GM23248 (cell line): ENCODE data around the gene KCNMA1. TPM values are rescaled to one million over a fixed set of nuclear protein-coding genes. Genes with fewer than 3 reads are reported as not detected.

ENCODE experiments used
- DNase-seq: peaks from one replicate; pipeline ENCODE4 v3.0.0-alpha.2; 2015
- H2AFZ ChIP-seq: fragments of 200-600 bp; sonication (generic); 2 replicates; pipeline ENCODE4 v1.6.1; 2016; ENCODE audit warnings: antibody characterized with exemption
- H3F3A ChIP-seq: fragments of 200-600 bp; sonication (generic); 2 replicates; pipeline ENCODE4 v1.6.1; 2016; ENCODE audit warnings: mild to moderate bottlenecking, antibody characterized with exemption, mixed run types; ENCODE audit not compliant: insufficient read depth
- H3K27ac ChIP-seq: fragments of 200-600 bp; sonication (generic); 2 replicates; pipeline ENCODE4 v1.5.1; 2016; ENCODE audit warnings: mild to moderate bottlenecking
- H3K27me3 ChIP-seq: fragments of 200-600 bp; sonication (generic); replicated peaks from 2 replicates; pipeline ENCODE4 v1.6.1; 2016; ENCODE audit warnings: mild to moderate bottlenecking; ENCODE audit not compliant: insufficient read depth
- H3K36me3 ChIP-seq: fragments of 200-600 bp; sonication (generic); 2 replicates; pipeline ENCODE4 v1.6.1; 2016; ENCODE audit warnings: low read depth, mild to moderate bottlenecking
- H3K4me1 ChIP-seq: fragments of 200-600 bp; sonication (generic); 2 replicates; pipeline ENCODE4 v1.6.1; 2016; ENCODE audit warnings: mild to moderate bottlenecking; ENCODE audit not compliant: insufficient read depth
- H3K4me2 ChIP-seq: fragments of 200-600 bp; sonication (generic); one replicate; pipeline ENCODE4 v1.6.1; 2016; ENCODE audit warnings: mild to moderate bottlenecking; ENCODE audit not compliant: unreplicated experiment
- H3K4me3 ChIP-seq: fragments of 200-600 bp; sonication (generic); 2 replicates; pipeline ENCODE4 v1.5.1; 2016; ENCODE audit warnings: mild to moderate bottlenecking
- H3K79me2 ChIP-seq: fragments of 200-600 bp; sonication (generic); 2 replicates; pipeline ENCODE4 v1.6.1; 2016; ENCODE audit warnings: mild to moderate bottlenecking; ENCODE audit not compliant: insufficient read depth
- H3K9ac ChIP-seq: fragments of 200-600 bp; sonication (generic); 2 replicates; pipeline ENCODE4 v1.6.1; 2016; ENCODE audit warnings: mild to moderate bottlenecking
- H3K9me2 ChIP-seq: fragments of 200-600 bp; sonication (generic); 2 replicates; pipeline ENCODE4 v1.6.1; 2016; ENCODE audit warnings: mixed run types, mild to moderate bottlenecking, moderate library complexity; ENCODE audit not compliant: insufficient read depth
- H3K9me3 ChIP-seq: fragments of 200-600 bp; sonication (generic); one replicate; pipeline ENCODE4 v1.6.1; 2017; ENCODE audit warnings: low read depth
- H4K20me1 ChIP-seq: fragments of 200-600 bp; sonication (generic); 2 replicates; pipeline ENCODE4 v1.6.0; 2016; ENCODE audit not compliant: insufficient read depth
- EZH2 ChIP-seq: fragments of 200-600 bp; sonication (generic); IDR thresholded peaks from 2 replicates; pipeline ENCODE4 v1.6.1; 2018; ENCODE audit warnings: antibody characterized with exemption, mild to moderate bottlenecking; ENCODE audit not compliant: insufficient read depth, poor library complexity, severe bottlenecking
- EZH2phosphoT487 ChIP-seq: fragments of 200-600 bp; sonication (generic); IDR thresholded peaks from 2 replicates; pipeline ENCODE4 v1.6.1; 2018; ENCODE audit warnings: antibody characterized with exemption, moderate library complexity, mild to moderate bottlenecking, low read depth; ENCODE audit not compliant: insufficient read depth
- WGBS, 2 experiments: methylation state at CpG; one replicate each; pipeline ENCODE4 v1.1.6; 2015 to 2017; ENCODE audit warnings: low lambda C conversion rate in 2 of 2, low coverage in 1 of 2; ENCODE audit errors: missing lambda C conversion rate in 2 of 2; 5-methylcytosine and 5-hydroxymethylcytosine counted together
- in situ Hi-C: fragments of 300-500 bp; cut with MboI; formaldehyde crosslinking; loops from 2 replicates; pipeline ENCODE4 v1.15.0; 2020
- polyA plus RNA-seq: library from polyadenylated mRNA; unstranded; fragments of >200 nt; fragmentation: Nextera tagmentation; extraction: Ambion mirVana; gene quantifications from 2 replicates; pipeline ENCODE4 v1.2.1, GENCODE V29; 2016
- total RNA-seq: library from RNA; depleted of rRNA; stranded (reverse); fragments of >200 nt; shearing (Covaris generic); gene quantifications from 2 replicates; pipeline ENCODE4 v1.2.3, GENCODE V29; 2014

KCNMA1 gene
- total and polyA plus RNA-seq, 2 experiments from 2014 or later = 14.2 to 25.1 TPM

- TF ChIP-seq EZH2phosphoT487 (no peak), EZH2 (no peak)
- 75 to 78% methylated on average over 7 of the region's 7 CpGs for WGBS, 2 experiments
- Histone ChIP-seq H3K9ac (no peak overlapping the region), H2AFZ (no peak overlapping the region), H3K4me3 (no peak overlapping the region), H3K27ac (no peak overlapping the region), H3F3A (no peaks in the 10 kb centered on the region), H3K9me3 (no peaks in the 10 kb centered on the region), H4K20me1 (no peaks in the 10 kb centered on the region), H3K4me1 (no peaks in the 10 kb centered on the region), H3K36me3 (no peaks in the 10 kb centered on the region), H3K9me2 (no peaks in the 10 kb centered on the region), H3K27me3 (no peaks in the 10 kb centered on the region), H3K79me2 (no peaks in the 10 kb centered on the region), H3K4me2 (no peak overlapping the region)
- no peak for DNase-seq
- in situ Hi-C loops = no loop called here
Observed at GRCh38 chr10:77554996-77555397, 82.6 kb downstream of the KCNMA1 start.

GRCh38 chr10:77553966-77554365 lies 83.6 kb downstream of the KCNMA1 start:
- Histone ChIP-seq H3K9me2 (no peaks in the 10 kb centered on the region), H3K4me3 (no peak overlapping the region), H3K9me3 (no peaks in the 10 kb centered on the region), H3K4me2 (no peak overlapping the region), H3K36me3 (no peaks in the 10 kb centered on the region), H3F3A (no peaks in the 10 kb centered on the region), H4K20me1 (no peaks in the 10 kb centered on the region), H3K4me1 (no peaks in the 10 kb centered on the region), H3K27me3 (no peaks in the 10 kb centered on the region), H3K27ac (no peak overlapping the region), H3K9ac (no peak overlapping the region), H3K79me2 (no peaks in the 10 kb centered on the region), H2AFZ (no peak overlapping the region)
- in situ Hi-C loops = no loop called here
- WGBS, 2 experiments = 72 to 75% methylated on average over 5 of the region's 5 CpGs
- no peak for TF ChIP-seq EZH2phosphoT487
- TF ChIP-seq EZH2 = no peak
- no peak for DNase-seq

GRCh38 chr10:77553311-77553710 lies 84.3 kb downstream of the KCNMA1 start:
- no peak overlapping the region for H3K4me3 ChIP-seq
- TF ChIP-seq EZH2 (no peak), EZH2phosphoT487 (no peak)

GRCh38 chr10:77552252-77552651 lies 85.4 kb downstream of the KCNMA1 start:
- in situ Hi-C loops = no loop called here
- 58 to 76% methylated on average over 1 of the region's 1 CpG for WGBS, 2 experiments
- H3K9me3 ChIP-seq = no peaks in the 10 kb centered on the region
- no peaks in the 10 kb centered on the region for H3K36me3 ChIP-seq
- H3K9ac ChIP-seq = no peak overlapping the region
- H3K27ac ChIP-seq = no peak overlapping the region
- H3K27me3 ChIP-seq = no peaks in the 10 kb centered on the region
- no peaks in the 10 kb centered on the region for H4K20me1 ChIP-seq
- no peak overlapping the region for H3K4me3 ChIP-seq
- no peaks in the 10 kb centered on the region for H3K79me2 ChIP-seq
- no peaks in the 10 kb centered on the region for H3K9me2 ChIP-seq
- no peak for DNase-seq
- no peaks in the 10 kb centered on the region for H3F3A ChIP-seq
- H2AFZ ChIP-seq = no peak overlapping the region
- TF ChIP-seq EZH2phosphoT487 (no peak), EZH2 (no peak)
- no peak overlapping the region for H3K4me2 ChIP-seq
- no peaks in the 10 kb centered on the region; the same call in 1 of the 2 replicates for H3K4me1 ChIP-seq

More at GRCh38 chr10:77553311-77553710, 84.3 kb downstream of the KCNMA1 start:
- Histone ChIP-seq H3K4me1 (no peaks in the 10 kb centered on the region), H3K27me3 (no peaks in the 10 kb centered on the region), H3F3A (no peaks in the 10 kb centered on the region), H3K4me2 (no peak overlapping the region), H3K36me3 (no peaks in the 10 kb centered on the region), H3K9me3 (no peaks in the 10 kb centered on the region), H3K79me2 (no peaks in the 10 kb centered on the region), H3K27ac (no peak overlapping the region), H3K9me2 (no peaks in the 10 kb centered on the region), H4K20me1 (no peaks in the 10 kb centered on the region), H3K9ac (no peak overlapping the region), H2AFZ (no peak overlapping the region)
- no peak for DNase-seq
- WGBS, 2 experiments = 83 to 84% methylated on average over 3 of the region's 3 CpGs
- in situ Hi-C loops = no loop called here

GRCh38 chr10:77550378-77550777 lies 87.2 kb downstream of the KCNMA1 start:
- H4K20me1 ChIP-seq = no peaks in the 10 kb centered on the region
- H3K27ac ChIP-seq = no peak overlapping the region
- H3K4me3 ChIP-seq = no peak overlapping the region
- in situ Hi-C loops = no loop called here
- H3K4me1 ChIP-seq = no peaks in the 10 kb centered on the region; the same call in 1 of the 2 replicates
- DNase-seq = no peak
- 92% methylated on average over 10 of the region's 10 CpGs for WGBS, 2 experiments
- H3K9me2 ChIP-seq = no peaks in the 10 kb centered on the region
- H3F3A ChIP-seq = no peaks in the 10 kb centered on the region
- H3K36me3 ChIP-seq = no peaks in the 10 kb centered on the region
- TF ChIP-seq EZH2phosphoT487 = no peak
- no peak for TF ChIP-seq EZH2
- no peak overlapping the region for H2AFZ ChIP-seq
- no peaks in the 10 kb centered on the region for H3K27me3 ChIP-seq
- H3K9me3 ChIP-seq = no peaks in the 10 kb centered on the region
- no peaks in the 10 kb centered on the region for H3K79me2 ChIP-seq
- no peak overlapping the region for H3K9ac ChIP-seq
- no peak overlapping the region for H3K4me2 ChIP-seq
